Calu3 (cell line): ENCODE measurements around the gene SATL1. TPM values are rescaled to one million over a fixed set of nuclear protein-coding genes. Genes with fewer than 3 reads are reported as not detected.

Source experiments
- BruUV-seq: library from RNA; stranded (reverse); fragments of 400-500 nt; replicated peaks from 2 replicates; lab custom pipeline; 2021; lab: Mats Ljungman, UMichigan
- CTCF ChIA-PET: fragments of 300-600 bp; sonication (Branson Sonifier 250); formaldehyde crosslinking; loops from one replicate; lab custom pipeline; 2022; ENCODE audit warnings: antibody characterized with exemption; lab: Charles Lee
- DNase-seq: peaks from one replicate; pipeline ENCODE4 v3.0.0; 2022
- H3K27ac Mint-ChIP-seq: one replicate; pipeline ENCODE4 v1.8.0; 2022; ENCODE audit warnings: mixed read lengths; ENCODE audit not compliant: unreplicated experiment
- H3K27me3 Mint-ChIP-seq: one replicate; pipeline ENCODE4 v1.8.0; 2022; ENCODE audit warnings: mixed read lengths; ENCODE audit not compliant: unreplicated experiment
- H3K36me3 Mint-ChIP-seq: one replicate; pipeline ENCODE4 v1.8.0; 2022; ENCODE audit warnings: mild to moderate bottlenecking, moderate library complexity, mixed read lengths; ENCODE audit not compliant: insufficient read depth, unreplicated experiment
- H3K4me1 Mint-ChIP-seq: one replicate; pipeline ENCODE4 v1.8.0; 2022; ENCODE audit warnings: mild to moderate bottlenecking, low read depth, mixed read lengths; ENCODE audit not compliant: unreplicated experiment
- H3K4me3 Mint-ChIP-seq: one replicate; pipeline ENCODE4 v1.8.0; 2022; ENCODE audit warnings: mild to moderate bottlenecking, low read depth, moderate library complexity, mixed read lengths; ENCODE audit not compliant: unreplicated experiment
- H3K9me3 Mint-ChIP-seq: one replicate; pipeline ENCODE4 v1.8.0; 2022; ENCODE audit warnings: low read depth, mixed read lengths; ENCODE audit not compliant: unreplicated experiment
- CTCF ChIP-seq: fragments of 200-600 bp; IDR thresholded peaks from one replicate; pipeline ENCODE4 v1.8.0; 2022; ENCODE audit warnings: antibody characterized with exemption; ENCODE audit not compliant: unreplicated experiment
- intact Hi-C: fragments of 100-400 bp; cut with micrococcal nuclease; formaldehyde crosslinking; loops from one replicate; pipeline ENCODE4 v1.10.0; 2022; ENCODE audit not compliant: unreplicated experiment
- total RNA-seq: library from RNA; stranded (reverse); gene quantifications from 2 replicates; pipeline ENCODE4 v1.2.3, GENCODE V29; 2022

Gene SATL1
- total RNA-seq, 1 experiment from 2014 or later, result not detected

GRCh38 chrX:85114776-85115175 is 128.8 kb downstream of the SATL1 start:
- intact Hi-C loops, result loop anchor here (10.0 kb wide), 1 partner anchor 260 kb away; the partner anchor contains the start of gene POF1B
- Mint-ChIP-seq H3K9me3 (no peaks in the 10 kb centered on the region), H3K4me1 (no peaks in the 10 kb centered on the region), H3K4me3 (no peak overlapping the region), H3K27ac (no peak overlapping the region), H3K36me3 (no peaks in the 10 kb centered on the region), H3K27me3 (no peaks in the 10 kb centered on the region)
- no peak for TF ChIP-seq CTCF
- no TSS peak for BruUV-seq
- CTCF ChIA-PET, result no interaction called here
- DNase-seq, result no peak

GRCh38 chrX:85114171-85114570 is 129.4 kb downstream of the SATL1 start:
- TF ChIP-seq CTCF, result no peak
- DNase-seq, result no peak
- H3K4me3 Mint-ChIP-seq, result no peak overlapping the region
- H3K27me3 Mint-ChIP-seq, result no peaks in the 10 kb centered on the region
- H3K36me3 Mint-ChIP-seq, result no peaks in the 10 kb centered on the region
- intact Hi-C loops, result loop anchor here (10.0 kb wide), 1 partner anchor 261 kb away; the partner anchor contains the start of gene POF1B
- no peaks in the 10 kb centered on the region for H3K4me1 Mint-ChIP-seq
- H3K27ac Mint-ChIP-seq, result no peak overlapping the region
- CTCF ChIA-PET, result no interaction called here
- H3K9me3 Mint-ChIP-seq, result no peaks in the 10 kb centered on the region
- BruUV-seq, result no TSS peak

GRCh38 chrX:85113746-85114145 is 129.8 kb downstream of the SATL1 start:
- no peak for TF ChIP-seq CTCF
- CTCF ChIA-PET, result no interaction called here
- Mint-ChIP-seq H3K27ac (no peak overlapping the region), H3K4me3 (no peak overlapping the region), H3K9me3 (no peaks in the 10 kb centered on the region), H3K4me1 (no peaks in the 10 kb centered on the region), H3K36me3 (no peaks in the 10 kb centered on the region), H3K27me3 (no peaks in the 10 kb centered on the region)
- no TSS peak for BruUV-seq
- no peak for DNase-seq
- intact Hi-C loops, result loop anchor here (10.0 kb wide), 1 partner anchor 261 kb away; the partner anchor contains the start of gene POF1B

- TF ChIP-seq CTCF, result no peak
- H3K27ac Mint-ChIP-seq, result no peak overlapping the region
- DNase-seq, result no peak
- H3K36me3 Mint-ChIP-seq, result no peaks in the 10 kb centered on the region
- intact Hi-C loops, result loop anchor here (10.0 kb wide), 1 partner anchor 263 kb away; the partner anchor contains the start of gene POF1B
- H3K4me3 Mint-ChIP-seq, result no peak overlapping the region
- BruUV-seq, result no TSS peak
- H3K9me3 Mint-ChIP-seq, result no peaks in the 10 kb centered on the region
- no peaks in the 10 kb centered on the region for H3K27me3 Mint-ChIP-seq
- no peaks in the 10 kb centered on the region for H3K4me1 Mint-ChIP-seq
- CTCF ChIA-PET, result interaction anchor here (1.7 kb wide), 1 partner anchor 430 kb away, joined by 4 read pairs; no protein-coding TSS in a partner anchor
Measured at GRCh38 chrX:85112293-85112692, 131.3 kb downstream of the SATL1 start.
